HG03571 (cell line): Measurements from ENCODE around the gene SEMA4A.
A peak's percentile ranks its signal among the peaks of the same experiment; 100 is the strongest.
"Not testable (repeated sequence)": the region's sequence is repeated elsewhere in the genome, so short reads cannot be mapped to it uniquely, and the experiment has no call there.

Source experiments
- ATAC-seq: cut with Tn5 transposase; IDR thresholded peaks from one replicate; pipeline ENCODE4 v1.9.1; 2021; ENCODE audit not compliant: unreplicated experiment

SEMA4A gene

GRCh38 chr1:156153362-156153761, at the start of gene SEMA4A:
Gene SEMA4A, plus strand, starts transcription at chr1:156153585. Its CDS starts 994 bp downstream, at chr1:156154579.
- ATAC-seq, result no peak

GRCh38 chr1:156104065-156104810, 49.1 kb upstream of the SEMA4A start:
- ATAC-seq, result no peak

- ATAC-seq, result no peak
Observed at GRCh38 chr1:156104861-156105832, 48.2 kb upstream of the SEMA4A start.

GRCh38 chr1:156106624-156107488, 46.5 kb upstream of the SEMA4A start:
- peak; percentile 5 for ATAC-seq

GRCh38 chr1:156108057-156108456, 45.3 kb upstream of the SEMA4A start:
- ATAC-seq, result no peak

GRCh38 chr1:156108664-156109241, 44.6 kb upstream of the SEMA4A start:
- no peak for ATAC-seq

- ATAC-seq, result no peak
Observed at GRCh38 chr1:156110252-156110651, 43.1 kb upstream of the SEMA4A start.

- ATAC-seq, result no peak
Observed at GRCh38 chr1:156111355-156111962, 41.9 kb upstream of the SEMA4A start.

GRCh38 chr1:156112276-156113137, 40.9 kb upstream of the SEMA4A start:
- ATAC-seq, result no peak

- no peak for ATAC-seq
Observed at GRCh38 chr1:156113282-156113950, 40.0 kb upstream of the SEMA4A start.

GRCh38 chr1:156114101-156114918, 39.1 kb upstream of the SEMA4A start, which contains the start of gene LMNA:
Gene LMNA, plus strand, starts transcription at chr1:156114711. Its CDS starts 208 bp downstream, at chr1:156114919.
- ATAC-seq, result peak; percentile 75

- peak; percentile 14 for ATAC-seq
Observed at GRCh38 chr1:156114919-156115513, 38.4 kb upstream of the SEMA4A start.

GRCh38 chr1:156115514-156116374, 37.6 kb upstream of the SEMA4A start:
- ATAC-seq, result no peak

- not testable (repeated sequence) for ATAC-seq
Observed at GRCh38 chr1:156116731-156117130, 36.7 kb upstream of the SEMA4A start.

- ATAC-seq, result no peak
Observed at GRCh38 chr1:156117414-156118176, 35.8 kb upstream of the SEMA4A start.
